IMR-90 (cell line): ENCODE measurements around the gene MYH9. TPM values are rescaled to one million over a fixed set of nuclear protein-coding genes. Genes with fewer than 3 reads are reported as not detected.

Experiments
- ATAC-seq: fragments of 200-7000 bp; cut with Tn5 transposase; 2 replicates; pipeline ENCODE4 v1.9.1; 2020; ENCODE audit warnings: low read depth, mild to moderate bottlenecking, moderate library complexity
- BruUV-seq: library from RNA; stranded (reverse); fragments of 400-500 nt; replicated peaks from 2 replicates; lab custom pipeline; 2021; lab: Mats Ljungman, UMichigan
- CTCF ChIA-PET: fragments of 300-600 bp; formaldehyde crosslinking; extraction: SDS; loops from one replicate; lab custom pipeline; 2021; ENCODE audit warnings: antibody characterized with exemption; lab: Yijun Ruan, JAX
- POLR2A ChIA-PET: fragments of 300-600 bp; sonication (Branson Sonifier 250); formaldehyde crosslinking; loops from one replicate; lab custom pipeline; 2022; ENCODE audit warnings: antibody characterized with exemption; ENCODE audit not compliant: unreplicated experiment; lab: Charles Lee
- DNase-seq: peaks from one replicate; pipeline ENCODE4 v3.0.0; 2013
- H2AFZ ChIP-seq: replicated peaks from 2 replicates; pipeline ENCODE3; 2013; ENCODE audit warnings: low read length, mild to moderate bottlenecking; ENCODE audit not compliant: poor library complexity
- H2AK5ac ChIP-seq: 2 replicates; pipeline ENCODE4 v1.6.1; 2013; ENCODE audit warnings: low read depth, low read length, inconsistent platforms
- H2AK9ac ChIP-seq: replicated peaks from 2 replicates; pipeline ENCODE3; 2013; ENCODE audit warnings: mild to moderate bottlenecking, low read depth, low read length, moderate library complexity; ENCODE audit not compliant: poor library complexity
- H2BK120ac ChIP-seq: 2 replicates; pipeline ENCODE4 v1.6.1; 2013; ENCODE audit warnings: low read depth, low read length, inconsistent platforms
- H2BK15ac ChIP-seq: 3 replicates; pipeline ENCODE4 v1.6.1; 2013; ENCODE audit warnings: low read depth, low read length, inconsistent platforms
- H2BK20ac ChIP-seq: 2 replicates; pipeline ENCODE4 v1.6.1; 2013; ENCODE audit warnings: low read depth, mild to moderate bottlenecking, inconsistent platforms, low read length, moderate library complexity
- H2BK5ac ChIP-seq: 2 replicates; pipeline ENCODE4 v1.6.1; 2013; ENCODE audit warnings: mild to moderate bottlenecking, low read depth, low read length, inconsistent platforms; ENCODE audit not compliant: poor library complexity, severe bottlenecking
- H3K14ac ChIP-seq: replicated peaks from 2 replicates; pipeline ENCODE4 v1.6.1; 2013; ENCODE audit warnings: low read depth, low read length, inconsistent platforms
- H3K18ac ChIP-seq: 2 replicates; pipeline ENCODE4 v1.6.1; 2013; ENCODE audit warnings: low read depth, low read length, control low read depth
- H3K23ac ChIP-seq: 2 replicates; pipeline ENCODE4 v1.6.1; 2013; ENCODE audit warnings: low read depth, low read length, inconsistent platforms
- H3K27ac ChIP-seq: 2 replicates; pipeline ENCODE4 v1.5.1; 2013; ENCODE audit warnings: mild to moderate bottlenecking, control low read depth, low read length; ENCODE audit not compliant: insufficient read depth
- H3K27me3 ChIP-seq: 2 replicates; pipeline ENCODE4 v1.6.1; 2013; ENCODE audit warnings: low read length; ENCODE audit not compliant: control insufficient read depth, insufficient read depth
- H3K36me3 ChIP-seq: 2 replicates; pipeline ENCODE4 v1.6.1; 2013; ENCODE audit warnings: low read length, mixed read lengths; ENCODE audit not compliant: control insufficient read depth, insufficient read depth
- H3K4ac ChIP-seq: 2 replicates; pipeline ENCODE4 v1.6.1; 2013; ENCODE audit warnings: low read depth, low read length, inconsistent platforms
- H3K4me1 ChIP-seq: 2 replicates; pipeline ENCODE4 v1.6.1; 2013; ENCODE audit warnings: low read length, mixed read lengths; ENCODE audit not compliant: control insufficient read depth, insufficient read depth
- H3K4me2 ChIP-seq: 2 replicates; pipeline ENCODE4 v1.6.1; 2013; ENCODE audit warnings: low read depth, mild to moderate bottlenecking, control low read depth, low read length, moderate library complexity
- H3K4me3 ChIP-seq: 2 replicates; pipeline ENCODE4 v1.5.1; 2013; ENCODE audit warnings: low read depth, mild to moderate bottlenecking, control low read depth, low read length, moderate library complexity; ENCODE audit not compliant: insufficient read depth
- H3K56ac ChIP-seq: 2 replicates; pipeline ENCODE4 v1.6.1; 2013; ENCODE audit warnings: low read length, inconsistent platforms; ENCODE audit not compliant: insufficient read depth; ENCODE audit errors: extremely low read depth
- H3K79me1 ChIP-seq, 2 experiments: 2 replicates each; pipeline ENCODE4 v1.6.1; 2013; ENCODE audit warnings: low read length in 2 of 2, inconsistent platforms in 1 of 2, low read depth in 1 of 2
- H3K9ac ChIP-seq: 2 replicates; pipeline ENCODE4 v1.6.1; 2013; ENCODE audit warnings: low read depth, low read length, control low read depth
- H3K9me1 ChIP-seq: 2 replicates; pipeline ENCODE4 v1.6.1; 2013; ENCODE audit warnings: low read length, inconsistent platforms; ENCODE audit not compliant: insufficient read depth
- H3K9me3 ChIP-seq: 2 replicates; pipeline ENCODE4 v1.6.1; 2013; ENCODE audit warnings: low read length; ENCODE audit not compliant: control insufficient read depth, insufficient read depth
- H4K20me1 ChIP-seq: 2 replicates; pipeline ENCODE4 v1.6.1; 2013; ENCODE audit warnings: low read length, inconsistent platforms; ENCODE audit not compliant: insufficient read depth
- H4K5ac ChIP-seq: 2 replicates; pipeline ENCODE4 v1.6.1; 2013; ENCODE audit warnings: mild to moderate bottlenecking, low read depth, low read length, control low read depth
- H4K8ac ChIP-seq, 2 experiments: 2 replicates each; pipeline ENCODE4 v1.6.1; 2013; ENCODE audit warnings: low read depth in 2 of 2, low read length in 2 of 2, control low read depth in 1 of 2, inconsistent platforms in 1 of 2
- H4K91ac ChIP-seq: 2 replicates; pipeline ENCODE4 v1.6.1; 2013; ENCODE audit warnings: low read depth, low read length, inconsistent platforms; ENCODE audit not compliant: insufficient read depth
- CEBPB ChIP-seq: IDR thresholded peaks from 2 replicates; pipeline ENCODE4 v1.6.1; 2012; ENCODE audit warnings: low read depth, low read length, improper control_type of control experiment
- WGBS, 2 experiments: methylation state at CpG; one replicate each; pipeline versions ENCODE4 v1.1.5 to v1.1.7; 2013; ENCODE audit warnings: missing lambda C conversion rate in 2 of 2; ENCODE audit not compliant: insufficient read length in 1 of 2; ENCODE audit errors: extremely low coverage in 2 of 2; 5-methylcytosine and 5-hydroxymethylcytosine counted together
- dilution Hi-C: fragments of 300-500 bp; cut with HindIII; formaldehyde crosslinking; loops from one replicate; pipeline ENCODE4 v1.14.3; 2018; ENCODE audit warnings: low sequenced_read_pairs; ENCODE audit not compliant: unreplicated experiment
- in situ Hi-C: fragments of 300-500 bp; cut with MboI; formaldehyde crosslinking; loops from 3 replicates; pipeline ENCODE4 v1.14.3; 2019; ENCODE audit warnings: low sequenced_read_pairs, inconsistent platforms, mixed read lengths
- intact Hi-C: fragments of 100-400 bp; cut with micrococcal nuclease; formaldehyde crosslinking; loops from 2 replicates; pipeline ENCODE4 v1.10.0; 2022
- polyA plus RNA-seq, 3 experiments: library from polyadenylated mRNA; depleted of rRNA; stranded (reverse); fragments of >200 nt; gene quantifications; 2 replicates each; pipeline ENCODE4 v1.2.3, GENCODE V29; 2012; ENCODE audit warnings: low replicate concordance in 1 of 3
- total RNA-seq: library from RNA; depleted of rRNA; stranded (reverse); fragments of >200 nt; gene quantifications from 2 replicates; pipeline ENCODE4 v1.2.3, GENCODE V29; 2012
- TF ChIP-seq, protein P1 (sequence below): fragments of 150-350 bp; IDR thresholded peaks from 2 replicates; pipeline ENCODE4 v1.6.1; 2016; ENCODE audit warnings: low read depth, mild to moderate bottlenecking, low read length, moderate library complexity, borderline replicate concordance

Gene MYH9
- total and polyA plus RNA-seq, 2 of the 4 experiments (the other 2 are of a cell fraction), result 475 to 554 TPM

DNA sequence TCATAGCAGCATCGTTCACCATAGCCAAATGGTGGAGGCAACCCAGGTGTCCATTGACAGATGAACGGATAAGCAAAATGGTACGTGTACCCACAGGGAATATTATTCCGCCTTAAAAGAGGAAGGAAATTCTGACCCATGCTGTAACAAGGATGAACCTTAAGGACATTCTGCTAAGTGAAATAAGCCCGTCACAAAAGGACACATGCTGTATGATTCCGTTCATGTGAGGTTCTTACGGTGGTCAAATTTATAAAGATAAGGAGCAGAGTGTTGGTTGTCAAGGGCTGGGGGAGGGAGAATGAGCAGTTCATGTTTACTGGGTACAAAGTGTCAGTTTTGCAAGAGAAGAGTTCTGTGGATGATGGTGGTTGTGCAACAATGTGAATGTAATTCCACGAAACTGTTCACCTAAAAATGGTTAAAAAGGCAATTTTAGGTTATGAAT, 108.5 kb downstream of the MYH9 start:
- Histone ChIP-seq H3K36me3 (peaks cover 49% of the 10 kb centered on the region), H2AFZ (no peak overlapping the region), H4K5ac (no peak overlapping the region), H4K8ac (peak overlapping the region in 1 of 2 experiments; percentile 24; a peak in 1 of 4 replicates), H2BK15ac (no peak overlapping the region), H3K9me3 (peaks cover 3% of the 10 kb centered on the region; the same call in 1 of the 2 replicates), H3K9ac (no peak overlapping the region), H2AK9ac (no peak overlapping the region), H3K56ac (no peak overlapping the region), H2BK5ac (peak overlapping the region; percentile 24), H3K4me1 (no peaks in the 10 kb centered on the region), H2BK20ac (no peak overlapping the region), H3K9me1 (0 out of 2 replicates have a peak, but pooled peaks cover 5% of the 10 kb centered on the region), H3K23ac (no peak overlapping the region), H3K4me2 (no peak overlapping the region), H3K14ac (no peak overlapping the region), H3K27me3 (no peaks in the 10 kb centered on the region), H2BK120ac (no peak overlapping the region), H3K27ac (no peak overlapping the region), H4K91ac (no peak overlapping the region), H3K4me3 (no peak overlapping the region), H3K79me1 (peaks cover 9 to 34% of the 10 kb centered on the region in 2 experiments), H2AK5ac (no peak overlapping the region), H4K20me1 (peaks cover 63% of the 10 kb centered on the region), H3K18ac (no peak overlapping the region), H3K4ac (no peak overlapping the region)
- ATAC-seq, result no peak
- POLR2A ChIA-PET, result no interaction called here
- BruUV-seq, result no TSS peak
- 88% methylated on average over 6 of the region's 8 CpGs; no CpG with 5 or more reads in 1 of the 2 experiments for WGBS, 2 experiments
- DNase-seq, result no peak
- in situ Hi-C loops (no loop called here), dilution Hi-C loops (no loop called here), intact Hi-C loops (loop anchor here (5.0 kb wide), 2 partner anchors 42 to 132 kb away; partner anchors contain the start of gene APOL2)
- CTCF ChIA-PET, result no interaction called here
- TF ChIP-seq, protein P1, sequence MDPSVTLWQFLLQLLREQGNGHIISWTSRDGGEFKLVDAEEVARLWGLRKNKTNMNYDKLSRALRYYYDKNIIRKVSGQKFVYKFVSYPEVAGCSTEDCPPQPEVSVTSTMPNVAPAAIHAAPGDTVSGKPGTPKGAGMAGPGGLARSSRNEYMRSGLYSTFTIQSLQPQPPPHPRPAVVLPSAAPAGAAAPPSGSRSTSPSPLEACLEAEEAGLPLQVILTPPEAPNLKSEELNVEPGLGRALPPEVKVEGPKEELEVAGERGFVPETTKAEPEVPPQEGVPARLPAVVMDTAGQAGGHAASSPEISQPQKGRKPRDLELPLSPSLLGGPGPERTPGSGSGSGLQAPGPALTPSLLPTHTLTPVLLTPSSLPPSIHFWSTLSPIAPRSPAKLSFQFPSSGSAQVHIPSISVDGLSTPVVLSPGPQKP, result no peak
- TF ChIP-seq CEBPB, result peak; percentile 74
